Caki2 (cell line): Measurements from ENCODE around the gene NEK1. TPM values are rescaled to one million over a fixed set of nuclear protein-coding genes. Genes with fewer than 3 reads are reported as not detected.

Experiments used
- DNase-seq: peaks from one replicate; pipeline ENCODE4 v3.0.0-alpha.2; 2015; ENCODE audit warnings: low read depth
- in situ Hi-C: cut with HindIII; loops from 2 replicates; pipeline ENCODE4 v1.10.0; 2016; ENCODE audit warnings: low sequenced_read_pairs, low pct_unique_long_range_greater_than_20kb, mixed read lengths
- total RNA-seq: library from RNA; depleted of rRNA; stranded (reverse); fragments of >200 nt; shearing (Covaris generic); gene quantifications from 2 replicates; pipeline ENCODE4 v1.2.3, GENCODE V29; 2014; ENCODE audit warnings: low replicate concordance; rRNA removed

The NEK1 gene, protein sequence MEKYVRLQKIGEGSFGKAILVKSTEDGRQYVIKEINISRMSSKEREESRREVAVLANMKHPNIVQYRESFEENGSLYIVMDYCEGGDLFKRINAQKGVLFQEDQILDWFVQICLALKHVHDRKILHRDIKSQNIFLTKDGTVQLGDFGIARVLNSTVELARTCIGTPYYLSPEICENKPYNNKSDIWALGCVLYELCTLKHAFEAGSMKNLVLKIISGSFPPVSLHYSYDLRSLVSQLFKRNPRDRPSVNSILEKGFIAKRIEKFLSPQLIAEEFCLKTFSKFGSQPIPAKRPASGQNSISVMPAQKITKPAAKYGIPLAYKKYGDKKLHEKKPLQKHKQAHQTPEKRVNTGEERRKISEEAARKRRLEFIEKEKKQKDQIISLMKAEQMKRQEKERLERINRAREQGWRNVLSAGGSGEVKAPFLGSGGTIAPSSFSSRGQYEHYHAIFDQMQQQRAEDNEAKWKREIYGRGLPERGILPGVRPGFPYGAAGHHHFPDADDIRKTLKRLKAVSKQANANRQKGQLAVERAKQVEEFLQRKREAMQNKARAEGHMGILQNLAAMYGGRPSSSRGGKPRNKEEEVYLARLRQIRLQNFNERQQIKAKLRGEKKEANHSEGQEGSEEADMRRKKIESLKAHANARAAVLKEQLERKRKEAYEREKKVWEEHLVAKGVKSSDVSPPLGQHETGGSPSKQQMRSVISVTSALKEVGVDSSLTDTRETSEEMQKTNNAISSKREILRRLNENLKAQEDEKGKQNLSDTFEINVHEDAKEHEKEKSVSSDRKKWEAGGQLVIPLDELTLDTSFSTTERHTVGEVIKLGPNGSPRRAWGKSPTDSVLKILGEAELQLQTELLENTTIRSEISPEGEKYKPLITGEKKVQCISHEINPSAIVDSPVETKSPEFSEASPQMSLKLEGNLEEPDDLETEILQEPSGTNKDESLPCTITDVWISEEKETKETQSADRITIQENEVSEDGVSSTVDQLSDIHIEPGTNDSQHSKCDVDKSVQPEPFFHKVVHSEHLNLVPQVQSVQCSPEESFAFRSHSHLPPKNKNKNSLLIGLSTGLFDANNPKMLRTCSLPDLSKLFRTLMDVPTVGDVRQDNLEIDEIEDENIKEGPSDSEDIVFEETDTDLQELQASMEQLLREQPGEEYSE (N-terminal part only)
- total RNA-seq, result 2.7 and 6.5 TPM in 2 replicates

DNA sequence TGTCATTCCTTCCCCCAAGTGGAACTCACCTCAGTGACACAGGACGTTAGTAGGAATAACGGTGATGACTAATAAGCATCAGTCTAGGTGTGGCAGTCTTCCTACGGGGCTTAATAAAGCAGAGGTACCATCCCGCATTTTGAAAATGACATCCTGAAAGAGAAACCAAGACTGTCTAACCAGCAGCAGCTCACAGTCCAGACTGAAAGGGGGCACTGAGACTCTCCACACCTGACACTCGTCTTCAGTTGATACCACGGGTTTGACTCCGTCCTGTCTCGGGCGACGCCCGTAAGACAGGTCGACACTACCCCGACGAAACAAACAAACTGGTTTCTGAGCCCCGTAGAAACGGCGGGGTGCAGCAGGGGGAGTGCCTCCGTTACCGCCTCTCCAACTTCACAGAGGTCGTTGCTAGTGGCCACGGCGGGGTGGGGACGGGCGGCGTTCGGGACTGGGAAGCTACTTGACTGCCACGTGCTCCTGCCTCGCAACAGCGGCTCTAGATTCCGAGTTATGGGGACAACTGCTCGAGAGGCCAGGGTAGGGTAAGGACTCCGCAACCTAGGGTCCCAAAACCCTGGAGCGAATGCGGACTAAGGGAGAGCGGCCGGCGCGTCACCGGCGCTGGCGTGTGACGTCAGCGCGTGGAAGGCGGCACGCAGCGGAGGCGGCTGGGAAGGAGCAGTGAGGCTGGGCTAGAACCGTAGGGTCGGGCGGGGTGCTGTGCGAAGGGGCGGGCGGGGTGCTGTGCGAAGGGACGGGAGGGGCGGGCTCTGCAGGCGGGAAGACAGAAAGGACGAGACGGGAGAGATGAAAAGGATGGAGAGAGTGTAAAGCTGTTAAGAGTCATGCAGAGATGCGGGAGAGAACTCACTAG is at the start of gene NEK1:
NEK1 (minus strand) TSS at position 593 of the 880 bp plus-strand sequence. CDS start 9,953 bp downstream, outside the sequence.
- DNase-seq, result peak; percentile 80
- in situ Hi-C loops, result no loop called here

DNA sequence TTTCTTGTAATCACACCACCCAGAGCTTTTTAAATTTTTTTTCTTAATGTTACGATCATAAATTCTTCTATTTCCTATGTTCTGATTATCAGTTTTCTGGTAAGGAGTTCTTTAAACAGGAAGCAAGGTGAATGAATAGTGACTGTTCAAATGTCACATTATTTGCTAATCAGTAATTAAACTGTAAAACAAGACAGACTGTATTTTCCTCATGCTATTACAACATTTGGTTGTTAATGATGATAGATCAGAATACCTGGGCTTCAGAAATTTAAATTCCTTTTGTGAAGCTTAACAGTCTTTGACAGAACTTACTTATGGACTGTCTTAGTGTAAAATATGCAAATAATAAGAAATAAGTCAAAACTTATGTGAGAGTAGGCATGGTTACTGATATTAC is 49.4 kb upstream of the NEK1 start:
- DNase-seq, result no peak
- in situ Hi-C loops, result no loop called here

DNA sequence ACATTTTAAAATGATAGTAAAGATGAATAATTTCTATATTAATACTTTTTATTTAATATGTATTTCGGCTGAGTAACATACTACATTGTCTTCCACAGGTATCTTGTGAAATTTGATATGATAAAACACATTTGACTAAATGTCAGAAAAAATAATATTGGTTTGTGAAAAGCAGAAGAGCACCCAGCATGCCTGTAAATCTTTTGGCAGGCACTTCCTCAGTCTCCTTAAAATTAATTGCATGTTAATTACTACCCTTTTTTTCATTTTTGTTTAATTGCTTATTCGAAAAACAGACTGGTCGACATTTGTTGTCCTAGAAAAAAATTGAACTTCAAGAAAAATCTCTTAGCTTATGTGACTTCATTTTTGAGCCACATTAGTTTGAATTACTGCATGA is 48.5 kb upstream of the NEK1 start:
- DNase-seq, result no peak
- in situ Hi-C loops, result no loop called here

DNA sequence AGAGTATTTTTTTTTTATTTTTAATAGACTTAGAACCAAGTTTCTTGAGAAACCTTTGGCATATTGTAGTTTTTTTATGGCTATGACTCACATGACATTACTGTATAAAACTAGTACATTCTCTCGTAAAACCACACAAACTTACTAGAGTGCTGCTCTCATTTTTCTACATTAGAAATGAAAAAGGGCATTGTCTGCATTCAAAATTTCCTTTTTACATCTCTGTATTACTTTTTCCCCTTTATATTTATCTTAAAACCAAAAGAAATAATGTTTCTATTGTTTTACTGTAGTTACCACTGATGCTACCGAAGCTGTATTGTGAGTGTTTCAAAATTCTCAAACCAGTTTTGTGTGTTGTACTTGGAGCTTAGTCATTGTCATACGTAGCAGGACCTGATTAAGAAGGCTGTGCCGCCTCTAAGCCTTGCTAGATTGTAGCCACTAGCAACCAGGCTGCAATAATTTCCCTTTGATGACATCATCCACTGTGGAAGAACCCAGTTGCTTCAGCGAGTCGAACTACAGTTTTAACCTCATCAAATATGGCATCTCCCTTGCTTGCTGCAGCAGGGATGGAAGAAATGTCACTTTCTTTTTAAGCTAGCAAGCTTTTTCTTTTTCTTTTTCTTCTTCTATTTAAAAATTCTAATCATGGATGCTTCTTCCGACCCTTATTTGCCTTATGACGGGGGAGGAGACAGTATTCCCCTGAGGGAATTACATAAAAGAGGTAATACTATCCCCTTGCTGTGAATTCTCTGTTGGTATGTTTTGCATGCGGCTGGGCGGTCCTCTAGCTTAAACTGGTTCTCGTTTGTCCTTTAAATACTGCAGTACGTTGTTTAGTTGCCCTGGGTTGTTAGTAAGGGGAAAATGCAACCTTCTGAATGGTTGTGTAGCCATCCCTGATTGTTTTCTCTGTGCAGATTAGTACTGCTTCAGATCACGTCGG is 47.6 kb upstream of the NEK1 start:
- DNase-seq, result peak; percentile 87
- in situ Hi-C loops, result no loop called here

DNA sequence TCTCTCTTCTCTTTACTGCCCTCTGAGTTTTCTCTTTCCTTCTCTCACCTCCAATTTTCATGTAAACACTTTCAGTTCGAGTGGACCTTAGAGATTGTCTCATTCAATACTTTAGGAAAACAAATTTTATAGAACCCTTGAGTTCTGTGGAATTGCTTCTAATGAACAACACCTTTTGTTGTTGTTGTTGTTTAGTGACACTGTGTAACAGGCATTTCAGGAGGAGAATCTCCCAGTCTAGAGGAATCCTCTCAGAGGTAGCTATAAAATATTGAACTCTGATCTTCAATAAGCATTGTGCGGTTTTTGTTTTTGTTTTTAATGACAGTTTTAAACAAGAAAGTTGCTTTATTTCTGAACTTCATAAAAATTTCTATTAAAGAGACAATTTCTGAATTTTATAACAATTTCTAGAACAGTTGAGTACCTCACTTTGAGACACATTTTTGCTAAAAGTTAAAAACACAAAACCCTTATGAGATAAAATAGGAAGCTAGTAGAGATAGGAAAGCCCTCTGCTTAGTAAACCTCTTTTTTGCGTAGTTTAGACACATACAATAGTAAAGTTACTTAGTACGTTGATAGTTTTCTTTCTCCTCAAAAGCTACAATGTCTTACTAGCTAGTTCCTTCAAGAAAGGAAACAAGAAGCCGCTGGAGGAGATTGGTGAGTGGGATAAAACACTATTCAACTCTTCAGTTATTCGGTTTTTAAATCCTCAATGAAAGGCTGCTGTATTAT is 46.8 kb upstream of the NEK1 start:
- in situ Hi-C loops, result no loop called here
- peak; percentile 16 for DNase-seq

DNA sequence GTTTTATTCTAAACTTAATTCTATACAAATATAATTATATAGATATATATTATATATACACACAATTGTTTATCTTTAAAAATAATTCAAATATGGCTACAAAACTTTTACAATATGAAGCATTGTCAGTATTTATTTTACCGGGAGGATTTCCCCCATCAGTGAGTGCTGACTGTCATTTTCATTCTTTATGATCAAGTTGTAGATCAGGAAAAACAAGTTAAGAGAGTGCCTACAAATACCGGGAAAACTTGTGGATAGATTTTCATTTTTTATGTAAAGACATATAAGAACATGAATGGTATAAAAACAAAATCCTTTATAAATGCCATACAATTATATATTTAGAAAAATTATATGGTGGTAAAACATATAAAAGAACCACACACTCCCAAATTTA is 45.8 kb upstream of the NEK1 start:
- DNase-seq, result no peak
- in situ Hi-C loops, result no loop called here

DNA sequence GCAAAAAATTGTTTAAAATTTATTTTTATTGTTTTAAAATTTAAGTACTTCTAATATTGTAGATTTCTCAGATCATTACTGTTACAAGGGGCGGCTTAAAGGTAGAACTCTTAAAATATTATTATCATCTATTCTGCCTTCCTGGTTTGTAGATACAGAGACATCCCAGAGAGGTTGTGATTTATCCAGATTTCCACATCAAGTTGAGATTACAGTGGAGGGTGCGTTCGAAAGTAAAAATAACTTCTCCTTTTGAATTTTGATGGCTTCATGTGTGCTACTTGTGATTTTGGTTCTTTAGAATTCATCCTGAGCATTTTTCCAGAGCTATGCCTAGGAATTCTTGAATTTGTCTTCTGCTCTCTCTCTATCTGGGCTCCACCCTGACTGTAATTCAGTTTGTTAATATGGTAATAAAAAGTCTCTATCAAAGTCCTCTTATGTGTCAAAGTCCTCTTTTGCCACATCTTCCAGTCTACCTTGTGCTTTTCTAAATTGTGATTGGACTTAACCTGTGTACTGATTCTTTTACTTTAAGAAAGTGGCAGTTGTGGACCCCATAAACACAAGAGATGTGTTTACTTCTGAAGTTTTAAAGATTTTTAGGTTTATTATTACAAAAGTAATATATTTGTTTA is 45.2 kb upstream of the NEK1 start:
- in situ Hi-C loops, result no loop called here
- no peak for DNase-seq

DNA sequence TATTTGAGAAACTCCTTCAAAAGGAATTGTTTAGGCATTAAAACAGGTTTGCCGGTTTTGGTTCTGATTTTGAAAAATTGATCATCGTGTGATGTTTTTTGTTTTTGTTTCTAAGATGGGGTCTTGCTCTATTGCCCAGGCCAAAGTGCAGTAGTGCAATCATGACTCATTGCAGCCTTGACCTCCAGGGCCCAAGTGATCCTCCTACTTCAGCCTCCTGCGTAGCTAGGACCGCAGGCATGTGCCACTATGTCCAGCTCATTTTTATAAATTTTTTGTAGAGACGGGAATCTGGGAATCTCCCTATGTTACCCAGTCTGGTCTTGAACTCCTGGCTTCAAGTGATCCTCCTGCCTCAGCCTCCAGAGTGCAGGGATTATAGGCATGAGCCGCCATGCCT is 43.0 kb upstream of the NEK1 start:
- in situ Hi-C loops, result no loop called here
- no peak for DNase-seq

DNA sequence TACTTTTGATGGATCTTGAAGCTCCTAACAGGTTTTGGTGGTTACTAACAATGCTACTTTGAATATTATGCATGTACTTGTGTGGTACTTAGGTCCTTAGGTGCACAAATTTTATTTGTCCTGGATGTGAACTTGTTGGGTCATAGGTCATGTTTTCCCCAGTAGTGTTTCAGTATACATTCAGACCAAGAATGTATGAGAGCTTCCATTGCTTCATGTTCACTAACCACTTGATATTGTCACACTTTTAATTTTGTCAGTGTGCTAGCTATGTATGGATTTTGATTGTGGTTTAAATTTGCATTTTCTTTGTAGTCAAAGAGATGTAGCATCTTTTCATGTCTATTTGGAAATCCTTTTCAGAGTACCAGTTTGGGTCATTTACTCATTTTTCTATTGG is 40.2 kb upstream of the NEK1 start:
- DNase-seq, result no peak
- in situ Hi-C loops, result no loop called here

DNA sequence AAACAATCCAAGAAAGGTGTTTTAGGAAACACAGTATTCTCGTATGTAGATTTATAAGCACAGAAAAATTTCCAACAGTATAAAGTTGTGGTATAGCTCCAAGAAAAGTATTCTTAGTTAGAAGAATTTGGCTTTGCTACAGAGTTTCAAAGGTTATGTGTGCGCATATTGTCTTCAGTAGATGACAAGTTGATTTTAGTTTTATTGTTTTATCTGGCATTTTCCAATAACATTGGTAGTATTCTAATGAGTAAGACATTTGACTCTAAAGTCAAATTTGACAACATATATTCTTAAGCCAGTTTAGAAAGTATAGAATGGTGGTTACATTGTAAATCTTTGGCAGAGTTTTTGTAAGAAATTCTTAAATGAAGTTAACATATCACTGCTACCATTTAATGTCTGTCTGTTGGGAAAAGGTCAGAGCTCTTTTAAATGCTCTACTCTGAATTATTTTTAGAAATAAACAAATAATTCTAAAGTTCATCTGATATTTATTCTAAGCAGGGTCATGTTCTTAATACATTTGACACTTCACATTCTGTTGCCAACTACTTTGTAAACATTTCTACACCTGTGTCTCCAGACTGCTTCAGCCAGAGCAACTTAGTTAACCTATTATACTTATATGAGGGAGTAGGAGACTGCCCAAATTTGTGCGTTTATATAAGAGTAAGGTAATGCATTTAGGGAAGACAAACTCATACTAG is 38.0 kb upstream of the NEK1 start:
- in situ Hi-C loops, result no loop called here
- no peak for DNase-seq

DNA sequence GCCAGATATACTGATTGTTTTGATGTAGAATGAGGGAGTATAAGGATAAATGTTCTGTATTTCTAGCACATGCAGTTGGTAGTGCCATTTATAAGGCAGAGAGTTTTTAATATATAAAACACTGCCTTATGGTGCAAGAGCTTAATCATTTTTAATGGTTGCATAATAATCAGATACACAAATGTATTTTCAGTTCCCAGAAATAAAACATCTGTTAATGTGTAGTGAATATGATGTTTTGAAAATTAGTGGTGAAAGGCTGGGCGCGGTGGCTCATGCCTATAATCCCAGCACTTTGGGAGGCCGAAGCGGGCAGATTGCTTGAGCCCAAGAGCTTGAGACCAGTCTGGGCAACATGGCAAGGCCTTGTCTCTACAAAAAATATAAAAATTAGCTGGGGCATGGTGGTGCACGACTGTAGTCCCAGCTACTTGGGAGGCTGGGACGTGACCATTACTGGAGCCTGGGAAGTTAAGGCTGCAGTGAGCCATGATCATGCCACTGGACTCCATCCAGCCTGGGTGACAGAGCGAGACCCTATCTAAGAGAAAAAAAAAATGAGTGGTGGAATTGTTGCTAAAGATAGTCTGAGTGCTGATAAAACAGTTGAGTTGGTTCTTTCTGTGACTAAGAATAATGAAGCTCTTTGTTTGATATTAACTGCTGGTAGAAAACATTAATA is 37.3 kb upstream of the NEK1 start:
- peak; percentile 53 for DNase-seq
- in situ Hi-C loops, result no loop called here

DNA sequence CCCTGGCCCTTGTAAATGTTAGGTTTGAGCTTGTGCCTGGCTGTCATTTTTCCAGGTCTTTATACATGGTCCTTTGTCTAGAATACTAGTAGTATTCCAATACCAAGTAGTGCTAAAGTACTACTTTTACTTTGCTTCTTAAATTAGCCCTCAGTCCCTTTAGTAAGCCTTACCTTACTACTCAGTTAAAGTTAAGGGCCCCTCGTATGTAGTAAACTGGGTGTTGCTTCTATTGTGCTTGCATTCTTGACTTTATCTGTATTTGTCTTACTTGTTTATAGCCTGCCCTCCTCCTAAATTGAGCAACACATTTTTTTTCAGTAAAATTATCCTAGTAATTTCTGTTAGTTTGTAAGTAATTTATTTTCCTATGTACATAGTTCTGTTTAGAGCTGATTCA is 33.2 kb upstream of the NEK1 start:
- no peak for DNase-seq
- in situ Hi-C loops, result no loop called here

DNA sequence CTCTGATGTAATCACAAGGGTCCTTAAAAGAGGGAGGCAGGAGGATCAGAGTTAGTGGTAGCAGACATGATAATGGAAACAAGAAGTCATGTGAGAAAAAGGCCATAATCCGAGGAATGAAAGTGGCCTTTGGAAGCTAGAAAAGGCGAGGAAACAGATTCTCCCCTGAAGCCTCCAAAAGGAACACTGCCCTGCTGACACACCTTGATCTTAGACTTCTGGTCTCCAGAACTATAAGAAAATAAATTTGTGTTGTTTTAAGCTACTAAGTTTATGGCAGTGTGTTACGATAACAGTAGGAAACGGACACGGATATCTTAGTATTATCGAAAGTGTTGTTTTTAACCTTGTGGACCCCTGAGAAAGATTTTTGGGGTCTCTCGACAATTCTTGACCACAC is 32.4 kb upstream of the NEK1 start:
- in situ Hi-C loops, result no loop called here
- DNase-seq, result no peak

DNA sequence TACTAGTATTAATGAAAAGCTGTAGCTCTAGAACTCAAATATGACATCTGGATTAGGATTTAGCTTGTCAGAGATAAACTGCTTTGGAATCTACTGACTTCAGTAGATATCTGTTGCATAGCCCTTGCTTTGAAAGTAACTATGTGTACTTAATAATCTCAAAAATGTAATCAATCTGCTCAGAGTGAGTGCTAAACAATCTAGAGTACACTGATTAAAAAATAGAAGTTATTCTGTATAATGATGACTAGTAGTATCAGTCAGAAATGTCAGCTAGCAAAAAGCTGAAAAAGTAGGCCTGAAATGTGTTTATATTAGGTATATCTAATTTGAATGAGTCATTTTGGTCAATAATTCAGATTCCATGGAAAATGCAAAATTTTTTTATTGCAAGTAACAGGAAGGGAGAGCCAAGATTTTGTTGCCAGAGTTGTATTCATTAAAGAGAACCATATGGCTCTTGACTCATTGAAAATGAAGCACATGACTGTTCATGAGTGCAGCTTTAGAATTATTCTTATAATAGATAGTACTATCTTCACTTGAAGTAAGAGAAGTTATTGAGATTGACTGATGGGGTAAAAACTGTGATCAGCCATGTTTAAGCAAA is 28.0 kb upstream of the NEK1 start:
- in situ Hi-C loops, result no loop called here
- DNase-seq, result no peak
